ENCODE results near the gene CYP2W1.

GRCh38 chr7:1031716-1032455 lies 48.9 kb downstream of the CYP2W1 start:
- no peak for TF ChIP-seq EZH2 (IDR thresholded peaks at IDR 0.05; ENCODE audit: insufficient read depth, low read length)
- no peak for TF ChIP-seq CTCF (IDR thresholded peaks at IDR 0.05; ENCODE audit: insufficient read depth, low read depth, low read length)
